ENCODE measurements around the gene KCNQ1. TPM values are rescaled to one million over a fixed set of nuclear protein-coding genes. Genes with fewer than 3 reads are reported as not detected.
A peak's percentile ranks its signal among the peaks of the same experiment; 100 is the strongest.

KCNQ1 gene
- total RNA-seq, 3 donors from 2014 or later (not counting 1 experiment from before 2014, with no cell fraction given): 1.9 to 7.8 (median 3.3) TPM

- Histone ChIP-seq H3K4me1 (ENCODE audit: control insufficient read depth, insufficient read depth, low read length) (no peaks in the 10 kb centered on the region), H3K27ac (ENCODE audit: low read length) (no peak overlapping the region), H3K4me3 (ENCODE audit: low read length) (no peak overlapping the region), H3K36me3 (ENCODE audit: control insufficient read depth, insufficient read depth, low read length) (no peaks in the 10 kb centered on the region), H3K27me3 (ENCODE audit: control insufficient read depth, insufficient read depth, low read length) (no peaks in the 10 kb centered on the region), H3K9me3 (ENCODE audit: control insufficient read depth, insufficient read depth, low read length) (no peaks in the 10 kb centered on the region)
- Mint-ChIP-seq H3K4me3 (no peak overlapping the region), H3K9me3 (no peaks in the 10 kb centered on the region), H3K27ac (no peak overlapping the region), H3K27me3 (ENCODE audit: low read depth in 2 of 2) (peaks cover 7% of the 10 kb centered on the region in 2 donors), H3K4me1 (no peaks in the 10 kb centered on the region), H3K36me3 (no peaks in the 10 kb centered on the region)
- DNase-seq (peak in 1 of 2 donors; percentile 11), ATAC-seq (no peak)
- intact Hi-C loops (cut with micrococcal nuclease): no loop called here
- WGBS (ENCODE audit: insufficient coverage): 84% methylated on average over 18 of the region's 18 CpGs
- TF ChIP-seq, protein P1, sequence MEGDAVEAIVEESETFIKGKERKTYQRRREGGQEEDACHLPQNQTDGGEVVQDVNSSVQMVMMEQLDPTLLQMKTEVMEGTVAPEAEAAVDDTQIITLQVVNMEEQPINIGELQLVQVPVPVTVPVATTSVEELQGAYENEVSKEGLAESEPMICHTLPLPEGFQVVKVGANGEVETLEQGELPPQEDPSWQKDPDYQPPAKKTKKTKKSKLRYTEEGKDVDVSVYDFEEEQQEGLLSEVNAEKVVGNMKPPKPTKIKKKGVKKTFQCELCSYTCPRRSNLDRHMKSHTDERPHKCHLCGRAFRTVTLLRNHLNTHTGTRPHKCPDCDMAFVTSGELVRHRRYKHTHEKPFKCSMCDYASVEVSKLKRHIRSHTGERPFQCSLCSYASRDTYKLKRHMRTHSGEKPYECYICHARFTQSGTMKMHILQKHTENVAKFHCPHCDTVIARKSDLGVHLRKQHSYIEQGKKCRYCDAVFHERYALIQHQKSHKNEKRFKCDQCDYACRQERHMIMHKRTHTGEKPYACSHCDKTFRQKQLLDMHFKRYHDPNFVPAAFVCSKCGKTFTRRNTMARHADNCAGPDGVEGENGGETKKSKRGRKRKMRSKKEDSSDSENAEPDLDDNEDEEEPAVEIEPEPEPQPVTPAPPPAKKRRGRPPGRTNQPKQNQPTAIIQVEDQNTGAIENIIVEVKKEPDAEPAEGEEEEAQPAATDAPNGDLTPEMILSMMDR (IDR thresholded peaks at IDR 0.05): no peak
These were observed 357.8 kb downstream of the KCNQ1 start for GRCh38 chr11:2802389-2803185.

- H3K27ac ChIP-seq (ENCODE audit: low read length): no peak overlapping the region
- no peaks in the 10 kb centered on the region for H3K9me3 ChIP-seq (ENCODE audit: control insufficient read depth, insufficient read depth, low read length)
- TF ChIP-seq, protein P1 (IDR thresholded peaks at IDR 0.05): no peak
- no peak overlapping the region for H3K4me3 ChIP-seq (ENCODE audit: low read length)
- no peaks in the 10 kb centered on the region for H3K4me1 ChIP-seq (ENCODE audit: control insufficient read depth, insufficient read depth, low read length)
- 86% methylated on average over 20 of the region's 20 CpGs for WGBS (ENCODE audit: insufficient coverage)
- H3K27me3 ChIP-seq (ENCODE audit: control insufficient read depth, insufficient read depth, low read length): no peaks in the 10 kb centered on the region
- no peak overlapping the region for H3K4me3 Mint-ChIP-seq
- H3K9me3 Mint-ChIP-seq: no peaks in the 10 kb centered on the region
- intact Hi-C loops (cut with micrococcal nuclease): no loop called here
- DNase-seq (peak in 1 of 2 donors; percentile 9), ATAC-seq (no peak)
- no peaks in the 10 kb centered on the region for H3K36me3 ChIP-seq (ENCODE audit: control insufficient read depth, insufficient read depth, low read length)
- H3K27me3 Mint-ChIP-seq (ENCODE audit: low read depth in 2 of 2): peaks cover 9 to 10% of the 10 kb centered on the region in 2 donors
- peaks cover 0 to under 1% of the 10 kb centered on the region in 2 donors for H3K4me1 Mint-ChIP-seq
- H3K27ac Mint-ChIP-seq: no peak overlapping the region
- H3K36me3 Mint-ChIP-seq: no peaks in the 10 kb centered on the region
These were observed 358.6 kb downstream of the KCNQ1 start for GRCh38 chr11:2803186-2804091.

GRCh38 chr11:2804189-2804588, 359.4 kb downstream of the KCNQ1 start:
- intact Hi-C loops (cut with micrococcal nuclease): no loop called here
- Histone ChIP-seq H3K36me3 (ENCODE audit: control insufficient read depth, insufficient read depth, low read length) (no peaks in the 10 kb centered on the region), H3K4me1 (ENCODE audit: control insufficient read depth, insufficient read depth, low read length) (no peaks in the 10 kb centered on the region), H3K4me3 (ENCODE audit: low read length) (no peak overlapping the region), H3K27ac (ENCODE audit: low read length) (no peak overlapping the region), H3K27me3 (ENCODE audit: control insufficient read depth, insufficient read depth, low read length) (no peaks in the 10 kb centered on the region), H3K9me3 (ENCODE audit: control insufficient read depth, insufficient read depth, low read length) (no peaks in the 10 kb centered on the region)
- TF ChIP-seq, protein P1 (IDR thresholded peaks at IDR 0.05): no peak
- no peak for DNase-seq
- Mint-ChIP-seq H3K4me3 (no peak overlapping the region), H3K9me3 (no peaks in the 10 kb centered on the region), H3K36me3 (no peaks in the 10 kb centered on the region), H3K27me3 (ENCODE audit: low read depth in 2 of 2) (peaks cover 9 to 16% of the 10 kb centered on the region in 2 donors), H3K27ac (no peak overlapping the region), H3K4me1 (peaks cover 2 to 8% of the 10 kb centered on the region in 2 donors)
- 91% methylated on average over 10 of the region's 10 CpGs for WGBS (ENCODE audit: insufficient coverage)
- no peak for ATAC-seq
